ENCODE results near the gene CNN2.

Gene CNN2

DNA sequence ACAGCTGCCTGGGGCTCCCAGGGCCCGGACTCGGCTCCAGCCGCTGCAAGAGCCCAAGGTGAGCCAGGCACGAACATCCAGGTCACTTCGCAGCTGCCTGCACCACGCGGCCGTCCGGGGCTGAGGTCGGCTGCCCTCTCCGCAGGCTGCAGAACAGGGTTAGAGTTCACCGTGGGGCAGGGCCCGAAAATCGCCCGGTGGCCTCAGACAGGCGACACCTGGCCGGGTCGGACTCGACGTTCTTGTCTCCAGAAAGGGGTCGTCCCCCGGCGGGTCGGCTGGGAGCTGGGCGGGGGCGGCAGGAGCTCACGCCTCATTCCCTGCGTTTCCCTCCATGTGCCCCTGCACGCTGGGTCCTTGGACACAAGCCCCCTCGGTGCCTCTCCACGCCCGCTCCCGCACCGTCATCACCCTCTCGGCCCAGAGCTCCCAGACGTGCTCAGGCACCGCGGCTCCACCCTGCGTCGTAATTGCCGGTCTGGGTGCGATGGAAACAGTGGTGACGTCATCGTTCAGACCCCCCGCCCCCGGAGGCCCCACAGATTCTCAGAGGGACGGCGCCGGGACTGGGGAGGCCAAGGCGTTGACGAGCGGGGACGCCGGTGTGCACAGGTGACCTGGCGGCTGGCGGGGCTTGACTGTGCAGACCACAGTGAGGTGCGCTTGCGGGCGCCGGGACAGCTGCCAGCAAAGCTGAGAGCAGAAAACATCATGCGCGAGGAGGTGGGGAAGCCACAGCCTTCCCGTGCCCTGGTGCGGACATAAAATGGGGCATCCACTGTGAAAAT lies 30.2 kb upstream of the CNN2 start:
- no peak for FAIRE-seq

- FAIRE-seq = no peak
Measured at GRCh38 chr19:998064-998463, 28.3 kb upstream of the CNN2 start.

DNA sequence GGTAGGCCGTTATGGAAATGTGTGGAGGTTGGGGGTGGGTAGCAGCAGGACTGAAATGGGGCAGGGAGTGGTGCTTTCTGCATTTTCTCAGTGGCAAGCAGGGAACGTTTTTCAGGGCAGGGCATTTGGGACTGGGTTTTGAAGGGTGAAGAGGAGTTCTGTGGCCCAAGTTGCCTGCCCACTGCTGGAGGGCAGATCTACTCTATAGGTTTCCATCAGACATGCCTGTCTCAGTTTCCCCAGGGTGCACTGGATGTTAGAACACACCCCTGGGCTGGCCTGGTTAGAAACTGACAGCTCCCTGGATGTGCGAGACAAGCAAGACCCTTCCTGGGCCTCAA lies 27.1 kb upstream of the CNN2 start:
- FAIRE-seq = no peak

GRCh38 chr19:1000095-1000494 lies 26.3 kb upstream of the CNN2 start, which contains the start of gene GRIN3B:
Gene GRIN3B (plus strand): TSS chr19:1000419. CDS start chr19:1000438, 19 bp downstream.
- no peak for FAIRE-seq

DNA sequence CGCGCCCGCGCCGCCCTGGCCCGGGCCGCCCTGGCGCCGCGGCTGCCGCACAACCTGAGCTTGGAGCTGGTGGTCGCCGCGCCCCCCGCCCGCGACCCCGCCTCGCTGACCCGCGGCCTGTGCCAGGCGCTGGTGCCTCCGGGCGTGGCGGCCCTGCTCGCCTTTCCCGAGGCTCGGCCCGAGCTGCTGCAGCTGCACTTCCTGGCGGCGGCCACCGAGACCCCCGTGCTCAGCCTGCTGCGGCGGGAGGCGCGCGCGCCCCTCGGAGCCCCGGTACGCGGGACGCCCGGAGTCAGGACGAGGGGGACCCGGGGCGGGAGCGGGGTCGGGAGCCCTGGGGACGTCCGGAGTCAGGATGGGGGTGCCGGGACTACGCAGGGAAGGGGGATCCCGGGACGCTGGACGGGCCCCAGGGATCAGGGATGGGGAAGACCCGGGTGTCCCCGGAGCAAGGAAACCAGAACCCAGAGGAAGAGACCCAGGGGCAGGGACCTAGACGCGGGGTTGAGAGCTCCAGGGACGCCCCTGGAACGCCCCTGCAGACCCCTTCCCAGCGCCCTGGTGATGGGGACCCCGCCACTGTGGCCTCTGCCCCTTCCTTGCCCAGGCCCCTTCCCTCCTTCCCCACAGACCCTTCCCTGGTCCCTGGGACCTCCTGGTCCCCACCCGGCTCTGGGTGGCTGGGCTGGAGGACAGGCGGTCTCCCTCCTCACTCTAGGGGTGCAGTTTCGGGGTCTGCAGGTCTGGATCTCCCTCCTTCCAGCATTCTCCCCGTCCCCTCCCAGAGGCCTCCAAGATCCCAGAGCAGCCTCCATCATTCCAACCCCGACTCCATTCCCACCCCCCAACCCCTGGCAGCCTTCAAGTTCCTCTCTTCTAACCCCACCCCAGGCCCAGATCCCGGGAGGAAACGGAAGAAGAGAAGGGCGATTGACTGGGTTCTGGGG lies 25.5 kb upstream of the CNN2 start:
- no peak for FAIRE-seq

DNA sequence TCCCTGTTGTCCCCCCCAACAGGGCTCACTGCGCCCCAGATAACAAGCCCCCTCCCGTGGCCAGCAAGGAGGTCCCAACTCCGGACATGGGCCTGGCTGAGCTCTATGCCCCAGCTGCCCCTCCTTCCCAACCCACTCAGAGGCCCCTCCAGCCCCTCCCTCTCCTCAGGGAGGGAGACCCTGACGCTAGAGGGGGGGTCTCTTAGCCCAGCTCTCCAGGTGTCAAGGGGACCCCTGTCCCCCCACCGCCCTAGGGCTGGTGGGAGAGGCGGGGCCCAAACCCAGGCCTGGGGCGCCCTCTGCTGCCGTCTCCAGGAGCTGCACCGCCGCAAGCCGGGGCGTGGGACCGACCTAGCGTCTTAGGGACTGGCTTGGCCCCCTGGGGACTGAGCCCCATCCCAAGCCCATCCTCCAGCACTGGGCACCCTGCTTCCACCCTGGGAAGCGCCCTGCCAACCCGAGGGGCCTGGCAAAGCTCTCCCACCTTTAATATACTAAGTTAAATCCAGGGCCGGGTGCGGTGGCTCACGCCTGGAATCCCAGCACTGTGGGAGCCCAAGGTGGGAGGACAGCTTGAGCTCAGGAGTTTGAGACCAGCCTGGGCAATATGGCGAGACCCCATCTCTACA lies 24.8 kb upstream of the CNN2 start:
- FAIRE-seq = no peak

GRCh38 chr19:1002600-1002999 lies 23.8 kb upstream of the CNN2 start:
- no peak for FAIRE-seq

- no peak for FAIRE-seq
Measured at GRCh38 chr19:1003283-1003682, 23.1 kb upstream of the CNN2 start.

GRCh38 chr19:1004204-1004802 lies 22.1 kb upstream of the CNN2 start:
- no peak for FAIRE-seq

DNA sequence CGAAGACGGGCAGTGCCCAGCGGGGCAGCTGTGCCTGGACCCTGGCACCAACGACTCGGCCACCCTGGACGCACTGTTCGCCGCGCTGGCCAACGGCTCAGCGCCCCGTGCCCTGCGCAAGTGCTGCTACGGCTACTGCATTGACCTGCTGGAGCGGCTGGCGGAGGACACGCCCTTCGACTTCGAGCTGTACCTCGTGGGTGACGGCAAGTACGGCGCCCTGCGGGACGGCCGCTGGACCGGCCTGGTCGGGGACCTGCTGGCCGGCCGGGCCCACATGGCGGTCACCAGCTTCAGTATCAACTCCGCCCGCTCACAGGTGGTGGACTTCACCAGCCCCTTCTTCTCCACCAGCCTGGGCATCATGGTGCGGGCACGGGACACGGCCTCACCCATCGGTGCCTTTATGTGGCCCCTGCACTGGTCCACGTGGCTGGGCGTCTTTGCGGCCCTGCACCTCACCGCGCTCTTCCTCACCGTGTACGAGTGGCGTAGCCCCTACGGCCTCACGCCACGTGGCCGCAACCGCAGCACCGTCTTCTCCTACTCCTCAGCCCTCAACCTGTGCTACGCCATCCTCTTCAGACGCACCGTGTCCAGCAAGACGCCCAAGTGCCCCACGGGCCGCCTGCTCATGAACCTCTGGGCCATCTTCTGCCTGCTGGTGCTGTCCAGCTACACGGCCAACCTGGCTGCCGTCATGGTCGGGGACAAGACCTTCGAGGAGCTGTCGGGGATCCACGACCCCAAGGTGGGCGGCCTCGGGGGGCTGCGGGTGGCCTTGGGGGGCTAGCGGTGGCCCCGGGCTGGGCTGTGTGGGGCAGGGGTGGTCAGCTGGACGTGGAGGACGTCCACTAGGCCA lies 21.4 kb upstream of the CNN2 start:
- no peak for FAIRE-seq

GRCh38 chr19:1006711-1007398 lies 19.6 kb upstream of the CNN2 start:
- FAIRE-seq = no peak

- FAIRE-seq = no peak
Measured at GRCh38 chr19:1007399-1008251, 18.8 kb upstream of the CNN2 start.

GRCh38 chr19:1008268-1009040 lies 18.0 kb upstream of the CNN2 start:
- FAIRE-seq = no peak

DNA sequence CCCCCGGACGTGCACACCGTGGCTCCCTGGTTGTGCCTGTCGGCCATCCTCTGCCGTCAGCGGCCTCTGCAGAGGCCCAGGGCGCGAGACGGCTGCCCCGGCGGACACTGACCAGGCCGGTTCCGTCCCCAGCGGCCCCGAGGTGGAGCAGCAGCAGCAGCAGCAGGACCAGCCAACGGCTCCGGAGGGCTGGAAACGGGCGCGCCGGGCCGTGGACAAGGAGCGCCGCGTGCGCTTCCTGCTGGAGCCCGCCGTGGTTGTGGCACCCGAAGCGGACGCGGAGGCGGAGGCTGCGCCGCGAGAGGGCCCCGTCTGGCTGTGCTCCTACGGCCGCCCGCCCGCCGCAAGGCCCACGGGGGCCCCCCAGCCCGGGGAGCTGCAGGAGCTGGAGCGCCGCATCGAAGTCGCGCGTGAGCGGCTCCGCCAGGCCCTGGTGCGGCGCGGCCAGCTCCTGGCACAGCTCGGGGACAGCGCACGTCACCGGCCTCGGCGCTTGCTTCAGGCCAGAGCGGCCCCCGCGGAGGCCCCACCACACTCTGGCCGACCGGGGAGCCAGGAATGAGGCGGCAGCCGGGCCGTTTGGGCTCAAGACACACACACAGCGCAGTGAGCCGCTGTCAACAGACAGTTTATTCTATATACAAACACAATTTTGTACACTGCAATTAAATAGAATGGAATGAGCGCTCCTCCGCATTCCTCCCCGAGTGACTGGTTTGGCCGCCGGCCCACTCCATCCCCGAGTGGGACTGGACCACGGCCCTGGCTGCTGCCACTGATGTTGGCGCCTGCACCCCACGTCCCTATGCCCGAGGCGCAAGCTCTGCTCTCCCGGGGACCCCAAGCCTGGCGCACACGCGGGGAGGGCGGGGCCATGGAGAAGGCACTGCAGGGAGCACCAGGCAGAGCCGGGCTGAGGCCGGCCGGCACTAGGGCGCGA lies 17.1 kb upstream of the CNN2 start:
- FAIRE-seq = no peak

GRCh38 chr19:1009981-1010538 lies 16.3 kb upstream of the CNN2 start:
- FAIRE-seq = no peak

DNA sequence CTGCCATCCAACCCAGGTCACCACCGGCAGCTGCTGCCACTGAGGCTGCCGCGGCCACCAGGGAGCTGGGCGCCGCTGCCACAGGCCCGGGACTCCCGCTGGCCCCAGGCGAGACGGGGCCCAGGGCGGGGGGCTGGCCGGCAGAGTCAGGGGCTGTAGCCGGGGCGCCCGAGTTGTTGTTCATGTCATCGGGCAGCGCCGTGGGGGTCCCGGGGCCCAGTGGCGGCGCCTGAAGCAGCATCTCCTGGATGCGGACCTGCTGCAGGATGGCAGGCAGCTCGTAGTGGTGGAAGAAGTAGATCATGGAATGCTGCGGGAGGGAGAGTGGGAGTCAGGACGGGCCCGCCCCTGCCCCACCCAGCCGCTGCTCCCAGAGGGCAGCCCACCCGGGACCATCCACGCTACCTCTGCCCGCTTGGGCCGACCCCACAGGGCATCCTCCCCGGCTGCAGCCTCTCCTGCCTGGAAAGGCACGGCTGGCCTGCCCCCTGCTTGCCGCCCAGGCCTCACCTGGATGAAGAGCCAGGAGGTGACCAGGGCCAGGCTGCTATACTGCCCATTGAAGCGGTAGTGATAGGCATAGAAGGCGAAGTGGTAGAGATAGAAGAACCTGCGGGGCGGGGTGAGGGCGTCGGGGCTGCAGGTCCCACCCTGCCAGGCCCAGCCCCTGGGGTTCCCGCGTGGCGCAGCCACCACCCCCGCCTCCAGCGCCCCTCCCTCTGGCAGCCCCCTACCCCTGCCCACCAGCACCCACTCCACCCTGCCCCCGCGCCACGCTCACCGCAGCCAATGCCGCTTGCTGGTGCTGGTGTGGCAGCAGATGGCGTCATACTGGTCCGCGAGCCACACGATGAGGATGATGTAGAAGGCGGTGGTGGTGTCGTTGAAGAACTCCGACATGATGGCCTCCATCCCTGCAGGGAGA lies 15.6 kb upstream of the CNN2 start:
- no peak for FAIRE-seq

- FAIRE-seq = no peak
Measured at GRCh38 chr19:1011831-1012333, 14.5 kb upstream of the CNN2 start.

All from islet of Langerhans (tissue), 1 donor.